H1 (cell line): Measurements from ENCODE around the gene PCDHAC1. TPM values are rescaled to one million over a fixed set of nuclear protein-coding genes. Genes with fewer than 3 reads are reported as not detected.

Source experiments
- CTCF ChIA-PET: fragments of 300-600 bp; sonication (Branson Sonifier 250); formaldehyde crosslinking; loops from one replicate; lab custom pipeline; 2021; ENCODE audit not compliant: partially characterized antibody; lab: Charles Lee
- POLR2A ChIA-PET: fragments of 300-600 bp; sonication (Branson Sonifier 250); formaldehyde crosslinking; loops from one replicate; lab custom pipeline; 2021; ENCODE audit warnings: inconsistent platforms; ENCODE audit not compliant: partially characterized antibody; lab: Charles Lee
- DNase-seq, 2 experiments: peaks; one replicate each; pipeline versions ENCODE4 v3.0.0 to v3.0.0-alpha.2; 2010 to 2022; ENCODE audit warnings: low spot score in 2 of 2, low read depth in 1 of 2, mixed read lengths in 1 of 2
- FAIRE-seq: peaks from 2 replicates; lab custom pipeline; 2011; peaks lifted over from hg19 to GRCh38; lab: Jason Lieb, UNC
- H2AFZ ChIP-seq: 2 replicates; pipeline ENCODE4 v1.8.1; 2012; ENCODE audit warnings: low read length, inconsistent platforms
- H2AK5ac ChIP-seq: 2 replicates; pipeline ENCODE4 v1.6.1; 2013; ENCODE audit warnings: low read depth, low read length
- H2BK120ac ChIP-seq: replicated peaks from 2 replicates; pipeline ENCODE3; 2013; ENCODE audit warnings: low read depth, low read length, inconsistent platforms
- H2BK12ac ChIP-seq: 2 replicates; pipeline ENCODE4 v1.6.1; 2013; ENCODE audit warnings: low read depth, low read length
- H2BK15ac ChIP-seq: 2 replicates; pipeline ENCODE4 v1.6.1; 2013; ENCODE audit warnings: low read length
- H2BK20ac ChIP-seq: 2 replicates; pipeline ENCODE4 v1.6.1; 2013; ENCODE audit warnings: low read length
- H2BK5ac ChIP-seq: 2 replicates; pipeline ENCODE4 v1.6.1; 2013; ENCODE audit warnings: low read depth, low read length
- H3K14ac ChIP-seq: 2 replicates; pipeline ENCODE4 v1.6.1; 2013; ENCODE audit warnings: inconsistent platforms; ENCODE audit not compliant: insufficient read length
- H3K18ac ChIP-seq: 2 replicates; pipeline ENCODE4 v1.6.1; 2013; ENCODE audit warnings: low read length; ENCODE audit errors: extremely low read depth
- H3K23ac ChIP-seq: 2 replicates; pipeline ENCODE4 v1.6.1; 2013; ENCODE audit warnings: inconsistent platforms; ENCODE audit not compliant: insufficient read length
- H3K23me2 ChIP-seq: 2 replicates; pipeline ENCODE4 v1.6.1; 2013; ENCODE audit warnings: low read depth, low read length
- H3K27ac ChIP-seq: 2 replicates; pipeline ENCODE4 v1.6.1; 2011; ENCODE audit warnings: low read depth, low read length, inconsistent platforms
- H3K27me3 ChIP-seq, 4 experiments: replicated peaks in 1 of 4; 1 replicate in 1 of 4; 2 replicates in 3 of 4; pipeline versions ENCODE4 v1.6.1 to v1.8.1; 2011 to 2013; ENCODE audit warnings: low read length in 3 of 4, mild to moderate bottlenecking in 3 of 4, inconsistent platforms in 2 of 4, mixed read lengths in 2 of 4, moderate library complexity in 1 of 4; ENCODE audit not compliant: control insufficient read depth in 3 of 4, insufficient read depth in 3 of 4; ENCODE audit errors: extremely low read depth in 1 of 4
- H3K36me3 ChIP-seq, 4 experiments: 2 replicates each; pipeline versions ENCODE4 v1.6.1 to v1.8.1; 2011 to 2013; ENCODE audit warnings: mild to moderate bottlenecking in 4 of 4, low read length in 3 of 4, moderate library complexity in 2 of 4, control low read depth in 1 of 4, inconsistent platforms in 1 of 4; ENCODE audit not compliant: insufficient read depth in 4 of 4, control insufficient read depth in 2 of 4
- H3K4ac ChIP-seq: replicated peaks from 2 replicates; pipeline ENCODE3; 2013; ENCODE audit warnings: low read length, low read depth, mixed read lengths, inconsistent platforms; ENCODE audit not compliant: insufficient read length
- H3K4me1 ChIP-seq, 4 experiments: replicated peaks in 1 of 4; 1 replicate in 1 of 4; 2 replicates in 3 of 4; pipeline versions ENCODE4 v1.6.1 to v1.8.1; 2011 to 2013; ENCODE audit warnings: low read length in 3 of 4, inconsistent platforms in 2 of 4, mixed read lengths in 1 of 4; ENCODE audit not compliant: insufficient read depth in 4 of 4, control insufficient read depth in 3 of 4
- H3K4me2 ChIP-seq, 2 experiments: 2 replicates each; pipeline versions ENCODE4 v1.6.1 to v1.8.1; 2011 to 2013; ENCODE audit warnings: low read depth in 2 of 2, low read length in 2 of 2, control low read depth in 1 of 2, inconsistent platforms in 1 of 2, mild to moderate bottlenecking in 1 of 2; ENCODE audit not compliant: insufficient read depth in 1 of 2
- H3K4me3 ChIP-seq, 4 experiments: fragments of 200-600, 300-600 bp in 1 of 4; sonication (generic), shearing (Covaris generic), sonication (Bioruptor Twin) in 1 of 4; 2 replicates each; pipeline versions ENCODE4 v1.5.1 to v1.8.1; 2011 to 2016; ENCODE audit warnings: low read length in 4 of 4, low read depth in 3 of 4, control low read depth in 2 of 4, inconsistent platforms in 2 of 4, mild to moderate bottlenecking in 2 of 4, mixed read lengths in 1 of 4, moderate library complexity in 1 of 4; ENCODE audit not compliant: insufficient read depth in 2 of 4; ENCODE audit errors: extremely low read depth in 1 of 4
- H3K56ac ChIP-seq: replicated peaks from 2 replicates; pipeline ENCODE3; 2013; ENCODE audit warnings: low read depth, mild to moderate bottlenecking, mixed read lengths, low read length, inconsistent platforms; ENCODE audit not compliant: insufficient read length
- H3K79me1 ChIP-seq: 2 replicates; pipeline ENCODE4 v1.6.1; 2013; ENCODE audit warnings: low read depth, low read length, control low read depth
- H3K79me2 ChIP-seq, 2 experiments: 2 replicates each; pipeline versions ENCODE4 v1.6.1 to v1.8.1; 2012 to 2013; ENCODE audit warnings: low read length in 2 of 2, mild to moderate bottlenecking in 2 of 2, inconsistent platforms in 1 of 2; ENCODE audit not compliant: insufficient read depth in 2 of 2, control insufficient read depth in 1 of 2
- H3K9ac ChIP-seq, 4 experiments: replicated peaks in 1 of 4; 1 replicate in 1 of 4; 2 replicates in 3 of 4; pipeline versions ENCODE4 v1.6.1 to v1.8.1; 2011 to 2013; ENCODE audit warnings: low read depth in 3 of 4, low read length in 3 of 4, control low read depth in 2 of 4, mild to moderate bottlenecking in 2 of 4, moderate library complexity in 2 of 4, inconsistent platforms in 1 of 4; ENCODE audit errors: extremely low read depth in 1 of 4
- H3K9me3 ChIP-seq, 2 experiments: 2 replicates each; pipeline versions ENCODE4 v1.6.1 to v1.8.1; 2012 to 2013; ENCODE audit warnings: mild to moderate bottlenecking in 2 of 2, moderate library complexity in 2 of 2, control low read depth in 1 of 2, inconsistent platforms in 1 of 2, low read depth in 1 of 2, low read length in 1 of 2, mixed read lengths in 1 of 2; ENCODE audit not compliant: insufficient read depth in 2 of 2
- H4K20me1 ChIP-seq, 2 experiments: replicated peaks in 1 of 2; 2 replicates each; pipeline versions ENCODE3 to v1.8.1; 2011 to 2013; ENCODE audit warnings: inconsistent platforms in 2 of 2, low read length in 2 of 2, mild to moderate bottlenecking in 1 of 2; ENCODE audit not compliant: insufficient read depth in 2 of 2, control insufficient read depth in 1 of 2
- H4K5ac ChIP-seq: 2 replicates; pipeline ENCODE4 v1.6.1; 2013; ENCODE audit warnings: low read length, low read depth, mixed read lengths, inconsistent platforms; ENCODE audit not compliant: insufficient read length
- H4K8ac ChIP-seq: 2 replicates; pipeline ENCODE4 v1.8.0; 2013; ENCODE audit warnings: mild to moderate bottlenecking, moderate library complexity, low read length, inconsistent platforms; ENCODE audit not compliant: insufficient read depth; ENCODE audit errors: extremely low read depth
- H4K91ac ChIP-seq: replicated peaks from 2 replicates; pipeline ENCODE3; 2013; ENCODE audit warnings: low read length, mixed read lengths, inconsistent platforms; ENCODE audit not compliant: insufficient read length
- CTBP2 ChIP-seq: IDR thresholded peaks from 2 replicates; pipeline ENCODE4 v1.7.0; 2011; ENCODE audit warnings: borderline replicate concordance, mild to moderate bottlenecking, moderate library complexity, mixed read lengths, low read length; ENCODE audit not compliant: insufficient read depth, insufficient read length
- KDM5A ChIP-seq: fragments of 200-600 bp; IDR thresholded peaks from 2 replicates; pipeline ENCODE4 v1.7.1; 2012; ENCODE audit warnings: mild to moderate bottlenecking, low read length, inconsistent platforms, mixed read lengths
- POLR2A ChIP-seq, 2 experiments: IDR thresholded peaks; 1 replicate in 1 of 2; 2 replicates in 1 of 2; pipeline ENCODE4 v1.6.1; 2011; ENCODE audit warnings: low read depth in 2 of 2, low read length in 2 of 2, mild to moderate bottlenecking in 2 of 2; ENCODE audit errors: control extremely low read depth in 1 of 2
- POLR2AphosphoS5 ChIP-seq: IDR thresholded peaks from 2 replicates; pipeline ENCODE4 v1.6.1; 2011; ENCODE audit warnings: low read depth, low read length
- WGBS, 2 experiments: shearing (Covaris generic) in 1 of 2; methylation state at CpG; one replicate each; pipeline versions ENCODE4 v1.1.6 to v1.1.7; 2013 to 2015; ENCODE audit warnings: low lambda C conversion rate in 2 of 2, mixed read lengths in 2 of 2, inconsistent platforms in 1 of 2, low coverage in 1 of 2, missing lambda C conversion rate in 1 of 2; ENCODE audit not compliant: insufficient replicate concordance in 2 of 2, insufficient coverage in 1 of 2, insufficient read length in 1 of 2; ENCODE audit errors: extremely low coverage in 1 of 2, missing lambda C conversion rate in 1 of 2; 5-methylcytosine and 5-hydroxymethylcytosine counted together
- polyA plus RNA-seq, 7 experiments: library from polyadenylated mRNA; depleted of rRNA in 3 of 7; stranded (reverse) in 5 of 7; unstranded in 2 of 7; fragments of >200 nt in 5 of 7; fragments of 200-250 nt in 2 of 7; gene quantifications; 1 replicate in 5 of 7; 2 replicates in 1 of 7; 4 replicates in 1 of 7; pipeline versions ENCODE4 v1.2.1 to v1.2.3, GENCODE V29; 2011 to 2013; ENCODE audit warnings: missing spikeins in 2 of 7, mixed read lengths in 2 of 7
- total RNA-seq: library from RNA; stranded (reverse); fragmentation: NEBNext Ultra II Directional; extraction: Animal tissue kit (Norgen Biotek cat#: 25700); gene quantifications from 2 replicates; pipeline ENCODE4 v1.2.1, GENCODE V29; 2021

PCDHAC1 gene
- total and polyA plus RNA-seq, 2 of the 8 experiments (the other 6 are each of a cell fraction or from before 2014, with no cell fraction given): 2.2 to 4.5 TPM

DNA sequence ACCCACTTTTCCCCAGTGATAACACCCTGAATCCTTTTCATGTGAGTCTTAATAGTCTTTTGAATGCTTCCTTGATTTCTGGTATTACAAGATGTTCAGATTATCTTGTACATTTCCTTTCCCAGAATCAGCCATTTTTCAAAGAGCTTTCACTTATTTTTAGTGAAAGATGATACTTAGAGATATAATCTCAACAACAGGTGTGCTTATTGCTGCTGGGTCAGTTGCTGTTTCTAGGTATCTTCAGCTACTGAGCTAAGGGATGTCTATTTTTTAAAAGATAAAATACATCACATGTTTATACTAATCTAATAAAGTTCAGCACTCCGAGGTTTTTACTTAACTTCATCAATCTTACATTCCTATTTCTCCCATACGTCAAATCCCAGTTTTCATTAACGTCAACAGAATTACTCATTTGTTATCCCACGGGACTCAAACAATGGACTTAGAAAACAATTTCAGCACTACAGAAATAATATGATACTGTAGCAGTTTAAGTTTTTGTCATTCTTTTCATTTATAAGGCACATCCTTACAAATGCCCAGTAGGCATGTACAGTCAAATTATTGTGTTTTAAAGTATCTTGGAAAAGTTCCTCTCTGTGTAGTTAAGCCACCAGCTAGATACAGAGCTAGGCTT is 9.0 kb downstream of the PCDHAC1 start:
- Histone ChIP-seq H2AK5ac (no peak overlapping the region), H3K4me3 (no peak overlapping the region), H3K4ac (no peak overlapping the region), H4K20me1 (no peaks in the 10 kb centered on the region), H3K27ac (no peak overlapping the region), H3K14ac (no peak overlapping the region), H3K23me2 (no peaks in the 10 kb centered on the region), H3K79me1 (no peaks in the 10 kb centered on the region), H2BK12ac (no peak overlapping the region), H3K79me2 (no peaks in the 10 kb centered on the region), H3K4me2 (no peak overlapping the region), H3K18ac (no peak overlapping the region), H3K23ac (no peak overlapping the region), H2BK15ac (no peak overlapping the region), H2AFZ (no peak overlapping the region), H3K36me3 (no peaks in the 10 kb centered on the region), H3K56ac (no peak overlapping the region), H2BK5ac (no peak overlapping the region), H2BK20ac (no peak overlapping the region), H3K27me3 (peaks cover 0 to 1% (median 0%) of the 10 kb centered on the region in 4 experiments; a peak in 1 of 7 replicates), H4K8ac (no peak overlapping the region), H3K9me3 (no peaks in the 10 kb centered on the region), H4K91ac (no peak overlapping the region), H3K4me1 (no peaks in the 10 kb centered on the region), H3K9ac (no peak overlapping the region), H2BK120ac (no peak overlapping the region)
- DNase-seq (no peak), FAIRE-seq (no peak)
- CTCF ChIA-PET: interaction anchor here (1.0 to 1.9 kb wide), 4 partner anchors 9 to 106 kb away, joined by 3 to 9 read pairs (median 4); partner anchors contain the start of genes PCDHA12 and PCDHAC1
- WGBS, 2 experiments: 90 to 100% methylated on average over 3 to 4 of the region's 4 CpGs
- POLR2A ChIA-PET: no interaction called here
- TF ChIP-seq CTBP2: no peak
- TF ChIP-seq POLR2AphosphoS5: no peak
- TF ChIP-seq KDM5A: no peak
- TF ChIP-seq POLR2A (IDR thresholded peaks at IDR 0.05; ENCODE audit: control extremely low read depth in 1 of 2, low read depth in 2 of 2, low read length in 2 of 2): no peak
- TF ChIP-seq, all 59 proteins: peak for 0
- H4K5ac ChIP-seq: no peak overlapping the region
